ENCODE data around the gene TRIM47.

DNA sequence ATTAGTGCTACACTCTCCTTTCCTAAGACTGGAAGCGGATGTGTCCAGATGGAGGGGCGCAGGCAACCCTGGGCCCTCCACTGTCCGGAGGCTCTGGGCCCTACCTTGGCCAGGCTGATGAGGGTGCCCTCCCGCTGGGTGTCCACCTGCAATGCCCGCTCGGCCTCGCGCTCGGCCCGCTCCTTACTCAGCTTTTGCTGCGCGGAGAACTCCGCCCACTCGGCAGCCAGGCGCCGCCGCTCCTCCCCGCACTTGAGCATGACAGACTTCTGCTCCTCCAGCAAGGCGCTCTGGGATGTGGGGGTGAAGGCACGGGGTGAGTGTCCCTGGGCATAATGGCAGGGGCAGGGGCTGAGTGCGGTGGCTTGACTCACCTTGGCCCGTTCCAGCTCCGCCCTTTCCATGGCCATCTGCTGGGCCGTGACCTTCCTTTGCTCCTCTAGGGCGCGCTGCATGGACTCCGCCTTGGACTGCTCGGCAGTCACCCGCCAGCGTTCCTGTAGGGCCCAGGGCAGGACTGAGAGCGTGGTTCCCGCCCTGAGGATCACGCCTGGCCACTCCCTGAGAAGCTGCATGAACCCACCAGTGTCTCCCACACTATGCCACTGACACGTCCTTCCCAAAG lies 36.4 kb upstream of the TRIM47 start:
- TF ChIP-seq ZNF549 (CRISPR knock-in tag; IDR thresholded peaks at IDR 0.05) (no peak), POLR2AphosphoS5 (IDR thresholded peaks at IDR 0.05; ENCODE audit: low read depth, low read length) (no peak), POGZ (CRISPR knock-in tag; IDR thresholded peaks at IDR 0.05) (no peak), NR2C2 (CRISPR knock-in tag; IDR thresholded peaks at IDR 0.05; ENCODE audit: borderline replicate concordance) (no peak), JUNB (CRISPR knock-in tag; IDR thresholded peaks at IDR 0.05; ENCODE audit: borderline replicate concordance) (no peak)
- TF ChIP-seq, protein P1, sequence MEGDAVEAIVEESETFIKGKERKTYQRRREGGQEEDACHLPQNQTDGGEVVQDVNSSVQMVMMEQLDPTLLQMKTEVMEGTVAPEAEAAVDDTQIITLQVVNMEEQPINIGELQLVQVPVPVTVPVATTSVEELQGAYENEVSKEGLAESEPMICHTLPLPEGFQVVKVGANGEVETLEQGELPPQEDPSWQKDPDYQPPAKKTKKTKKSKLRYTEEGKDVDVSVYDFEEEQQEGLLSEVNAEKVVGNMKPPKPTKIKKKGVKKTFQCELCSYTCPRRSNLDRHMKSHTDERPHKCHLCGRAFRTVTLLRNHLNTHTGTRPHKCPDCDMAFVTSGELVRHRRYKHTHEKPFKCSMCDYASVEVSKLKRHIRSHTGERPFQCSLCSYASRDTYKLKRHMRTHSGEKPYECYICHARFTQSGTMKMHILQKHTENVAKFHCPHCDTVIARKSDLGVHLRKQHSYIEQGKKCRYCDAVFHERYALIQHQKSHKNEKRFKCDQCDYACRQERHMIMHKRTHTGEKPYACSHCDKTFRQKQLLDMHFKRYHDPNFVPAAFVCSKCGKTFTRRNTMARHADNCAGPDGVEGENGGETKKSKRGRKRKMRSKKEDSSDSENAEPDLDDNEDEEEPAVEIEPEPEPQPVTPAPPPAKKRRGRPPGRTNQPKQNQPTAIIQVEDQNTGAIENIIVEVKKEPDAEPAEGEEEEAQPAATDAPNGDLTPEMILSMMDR (CRISPR knock-in tag; IDR thresholded peaks at IDR 0.05) = peak; percentile 60
- TF ChIP-seq, protein P2, sequence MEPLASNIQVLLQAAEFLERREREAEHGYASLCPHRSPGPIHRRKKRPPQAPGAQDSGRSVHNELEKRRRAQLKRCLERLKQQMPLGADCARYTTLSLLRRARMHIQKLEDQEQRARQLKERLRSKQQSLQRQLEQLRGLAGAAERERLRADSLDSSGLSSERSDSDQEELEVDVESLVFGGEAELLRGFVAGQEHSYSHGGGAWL (CRISPR knock-in tag; IDR thresholded peaks at IDR 0.05) = no peak

Measured in HepG2 (cell line).